Ishikawa (cell line): Measurements from ENCODE around the gene PCSK4.

Source experiments
- EP300 ChIP-seq: IDR thresholded peaks from 2 replicates; pipeline ENCODE4 v1.6.1; 2012; ENCODE audit warnings: borderline replicate concordance
- FOXM1 ChIP-seq: IDR thresholded peaks from 2 replicates; pipeline ENCODE4 v1.6.1; 2012; ENCODE audit warnings: low read depth, borderline replicate concordance
- MAX ChIP-seq: IDR thresholded peaks from 2 replicates; pipeline ENCODE4 v1.6.1; 2012
- RAD21 ChIP-seq: IDR thresholded peaks from 2 replicates; pipeline ENCODE4 v1.6.1; 2012; ENCODE audit warnings: low read depth
- TAF1 ChIP-seq: IDR thresholded peaks from 2 replicates; pipeline ENCODE4 v1.6.1; 2012; ENCODE audit warnings: low read depth, mild to moderate bottlenecking
- TCF12 ChIP-seq: IDR thresholded peaks from 2 replicates; pipeline ENCODE4 v1.6.1; 2012; ENCODE audit warnings: low read depth
- YY1 ChIP-seq: IDR thresholded peaks from 2 replicates; pipeline ENCODE4 v1.6.1; 2012; ENCODE audit warnings: low read depth
- TF ChIP-seq, protein P1 (sequence below): IDR thresholded peaks from 2 replicates; pipeline ENCODE4 v1.6.1; 2012; ENCODE audit warnings: low read depth, mild to moderate bottlenecking

- TF ChIP-seq MAX = no peak
- TF ChIP-seq, protein P1, sequence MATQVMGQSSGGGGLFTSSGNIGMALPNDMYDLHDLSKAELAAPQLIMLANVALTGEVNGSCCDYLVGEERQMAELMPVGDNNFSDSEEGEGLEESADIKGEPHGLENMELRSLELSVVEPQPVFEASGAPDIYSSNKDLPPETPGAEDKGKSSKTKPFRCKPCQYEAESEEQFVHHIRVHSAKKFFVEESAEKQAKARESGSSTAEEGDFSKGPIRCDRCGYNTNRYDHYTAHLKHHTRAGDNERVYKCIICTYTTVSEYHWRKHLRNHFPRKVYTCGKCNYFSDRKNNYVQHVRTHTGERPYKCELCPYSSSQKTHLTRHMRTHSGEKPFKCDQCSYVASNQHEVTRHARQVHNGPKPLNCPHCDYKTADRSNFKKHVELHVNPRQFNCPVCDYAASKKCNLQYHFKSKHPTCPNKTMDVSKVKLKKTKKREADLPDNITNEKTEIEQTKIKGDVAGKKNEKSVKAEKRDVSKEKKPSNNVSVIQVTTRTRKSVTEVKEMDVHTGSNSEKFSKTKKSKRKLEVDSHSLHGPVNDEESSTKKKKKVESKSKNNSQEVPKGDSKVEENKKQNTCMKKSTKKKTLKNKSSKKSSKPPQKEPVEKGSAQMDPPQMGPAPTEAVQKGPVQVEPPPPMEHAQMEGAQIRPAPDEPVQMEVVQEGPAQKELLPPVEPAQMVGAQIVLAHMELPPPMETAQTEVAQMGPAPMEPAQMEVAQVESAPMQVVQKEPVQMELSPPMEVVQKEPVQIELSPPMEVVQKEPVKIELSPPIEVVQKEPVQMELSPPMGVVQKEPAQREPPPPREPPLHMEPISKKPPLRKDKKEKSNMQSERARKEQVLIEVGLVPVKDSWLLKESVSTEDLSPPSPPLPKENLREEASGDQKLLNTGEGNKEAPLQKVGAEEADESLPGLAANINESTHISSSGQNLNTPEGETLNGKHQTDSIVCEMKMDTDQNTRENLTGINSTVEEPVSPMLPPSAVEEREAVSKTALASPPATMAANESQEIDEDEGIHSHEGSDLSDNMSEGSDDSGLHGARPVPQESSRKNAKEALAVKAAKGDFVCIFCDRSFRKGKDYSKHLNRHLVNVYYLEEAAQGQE = no peak
- no peak for TF ChIP-seq EP300
- no peak for TF ChIP-seq RAD21
- no peak for TF ChIP-seq YY1
- no peak for TF ChIP-seq FOXM1
- TF ChIP-seq TCF12 = no peak
- TF ChIP-seq TAF1 = no peak
Measured at GRCh38 chr19:1533510-1534150, 43.5 kb upstream of the PCSK4 start.
